Measurements from ENCODE around the gene CHCHD6.
A peak's percentile ranks its signal among the peaks of the same experiment; 100 is the strongest.

Gene CHCHD6

GRCh38 chr3:126983653-126984390, 279.8 kb downstream of the CHCHD6 start:
- peak; percentile 62 for DNase-seq

GRCh38 chr3:126984391-126985131, 280.5 kb downstream of the CHCHD6 start:
- no peak for DNase-seq

GRCh38 chr3:126985132-126985985, 281.3 kb downstream of the CHCHD6 start:
- DNase-seq = no peak

GRCh38 chr3:126986001-126986400, 282.0 kb downstream of the CHCHD6 start:
- DNase-seq = peak; percentile 72

- no peak for DNase-seq
Measured at GRCh38 chr3:126987129-126987528, 283.1 kb downstream of the CHCHD6 start.

GRCh38 chr3:126987596-126987995, 283.6 kb downstream of the CHCHD6 start:
- no peak for DNase-seq

- no peak for DNase-seq
Measured at GRCh38 chr3:126988451-126989021, 284.5 kb downstream of the CHCHD6 start.

- no peak for DNase-seq
Measured at GRCh38 chr3:126989316-126990023, 285.4 kb downstream of the CHCHD6 start.

- no peak for DNase-seq
Measured at GRCh38 chr3:126990024-126990700, 286.1 kb downstream of the CHCHD6 start.

GRCh38 chr3:126990890-126991289, 286.9 kb downstream of the CHCHD6 start:
- DNase-seq = no peak

GRCh38 chr3:126991366-126992200, 287.5 kb downstream of the CHCHD6 start:
- DNase-seq = no peak

- DNase-seq = no peak
Measured at GRCh38 chr3:126992216-126992615, 288.2 kb downstream of the CHCHD6 start.

GRCh38 chr3:126992776-126993175, 288.7 kb downstream of the CHCHD6 start:
- DNase-seq = no peak

- DNase-seq = no peak
Measured at GRCh38 chr3:126993436-126993835, 289.4 kb downstream of the CHCHD6 start.

- no peak for DNase-seq
Measured at GRCh38 chr3:126994661-126995245, 290.7 kb downstream of the CHCHD6 start.

GRCh38 chr3:126995254-126995780, 291.3 kb downstream of the CHCHD6 start:
- DNase-seq = no peak

- no peak for DNase-seq
Measured at GRCh38 chr3:126995926-126996512, 292.0 kb downstream of the CHCHD6 start.

- no peak for DNase-seq
Measured at GRCh38 chr3:126996905-126997304, 292.9 kb downstream of the CHCHD6 start.

GRCh38 chr3:126997455-126998038, 293.5 kb downstream of the CHCHD6 start:
- no peak for DNase-seq
